NCI-H446 treated with DMSO at 0.1 percent for 48 hours (cell line): Measurements from ENCODE around the gene ACTL7B.
"Not testable (repeated sequence)": the region's sequence is repeated elsewhere in the genome, so short reads cannot be mapped to it uniquely, and the experiment has no call there.

Experiments
- DNase-seq: peaks from one replicate; lab custom pipeline; 2025; lab: John Stamatoyannopoulos, UW

The ACTL7B gene, protein sequence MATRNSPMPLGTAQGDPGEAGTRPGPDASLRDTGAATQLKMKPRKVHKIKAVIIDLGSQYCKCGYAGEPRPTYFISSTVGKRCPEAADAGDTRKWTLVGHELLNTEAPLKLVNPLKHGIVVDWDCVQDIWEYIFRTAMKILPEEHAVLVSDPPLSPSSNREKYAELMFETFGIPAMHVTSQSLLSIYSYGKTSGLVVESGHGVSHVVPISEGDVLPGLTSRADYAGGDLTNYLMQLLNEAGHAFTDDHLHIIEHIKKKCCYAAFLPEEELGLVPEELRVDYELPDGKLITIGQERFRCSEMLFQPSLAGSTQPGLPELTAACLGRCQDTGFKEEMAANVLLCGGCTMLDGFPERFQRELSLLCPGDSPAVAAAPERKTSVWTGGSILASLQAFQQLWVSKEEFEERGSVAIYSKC

DNA sequence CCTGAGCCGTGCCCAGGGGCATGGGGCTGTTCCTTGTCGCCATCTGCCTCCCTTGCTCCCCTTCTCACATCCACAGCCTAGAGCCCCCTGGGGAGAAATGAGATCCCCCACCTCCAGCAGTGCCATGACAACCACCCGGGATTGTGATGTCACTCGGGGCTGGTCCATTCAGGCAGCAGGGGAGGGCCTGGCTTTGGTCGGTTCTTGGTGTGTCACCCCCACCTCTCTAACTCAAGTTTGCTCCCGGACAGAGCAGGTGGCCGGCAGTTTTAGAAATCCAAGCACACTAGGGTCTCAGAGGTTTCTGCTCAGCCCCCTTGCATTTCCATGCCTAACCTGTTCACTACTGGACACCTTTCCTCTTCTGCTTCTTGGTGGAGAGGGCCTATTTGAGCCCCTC, at the start of gene ACTL7B:
ACTL7B (minus strand) TSS at position 99 of the 400 bp plus-strand sequence; CDS start at position 43, 56 bp downstream.
- DNase-seq = no peak

DNA sequence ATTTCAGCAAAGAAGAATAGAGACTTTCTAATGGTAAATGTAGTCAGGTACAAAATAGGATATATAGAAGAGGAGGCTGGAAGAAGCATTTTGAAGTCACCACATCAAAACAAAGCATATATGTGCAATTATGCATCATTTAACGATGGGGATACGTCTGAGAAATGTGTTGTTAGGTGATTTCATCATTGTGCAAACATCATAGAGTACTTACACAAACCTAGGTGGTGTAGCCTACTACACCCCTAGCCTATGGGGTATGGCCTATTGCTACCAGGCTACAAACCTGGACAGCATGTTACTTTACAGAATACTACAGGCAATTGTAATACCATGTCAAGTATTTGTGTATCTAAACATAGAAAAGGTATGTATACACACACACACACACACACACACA, 49.7 kb upstream of the ACTL7B start:
- no peak for DNase-seq

DNA sequence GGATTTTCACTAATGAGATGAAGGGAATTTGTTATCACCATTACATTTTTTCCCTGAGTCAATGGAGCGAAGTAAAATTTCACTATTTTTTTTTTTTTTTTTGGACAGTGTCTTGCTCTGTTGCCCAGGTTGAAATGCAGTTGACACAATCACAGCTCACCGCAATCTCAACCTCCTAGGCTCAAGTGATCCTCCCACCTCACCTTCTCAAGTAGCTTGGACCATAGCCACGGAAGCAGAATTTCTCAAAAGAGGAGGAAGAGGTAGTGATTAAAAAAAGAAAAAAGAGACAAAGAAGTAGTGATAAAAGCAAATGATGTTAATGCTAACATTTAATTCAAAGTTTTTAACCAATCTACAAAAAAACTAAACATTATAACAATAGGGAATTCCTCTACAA, 48.4 kb upstream of the ACTL7B start:
- DNase-seq = no peak

DNA sequence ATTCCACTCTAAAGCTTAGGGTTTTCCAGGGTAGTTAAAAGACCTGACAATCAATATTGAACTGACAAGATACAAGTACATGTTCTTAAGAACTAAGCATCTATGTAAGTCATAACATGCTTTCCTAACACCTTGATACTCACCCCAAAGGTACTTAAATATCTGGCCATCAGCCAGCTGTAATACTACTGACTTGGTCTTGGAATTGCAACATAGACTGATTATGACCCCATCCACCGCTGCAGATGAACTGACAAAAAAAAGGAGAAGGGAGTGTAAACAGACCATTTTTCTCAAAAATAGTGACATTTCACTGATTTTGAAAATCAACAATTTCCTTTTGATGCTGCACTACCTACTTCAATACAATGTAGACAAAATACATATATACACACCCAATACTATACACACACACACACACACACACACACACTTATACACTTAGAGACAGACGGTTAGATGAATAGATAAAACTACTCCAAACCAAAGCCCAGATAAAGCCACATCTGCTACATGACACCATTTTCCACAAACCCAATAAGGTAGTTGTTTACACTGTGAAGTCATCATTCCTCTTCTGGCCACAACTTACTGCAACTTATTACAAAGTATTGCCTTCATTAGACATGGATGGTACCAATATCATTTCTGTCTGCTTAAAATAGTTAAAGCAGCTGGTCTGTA, 47.8 kb upstream of the ACTL7B start:
- no peak for DNase-seq

DNA sequence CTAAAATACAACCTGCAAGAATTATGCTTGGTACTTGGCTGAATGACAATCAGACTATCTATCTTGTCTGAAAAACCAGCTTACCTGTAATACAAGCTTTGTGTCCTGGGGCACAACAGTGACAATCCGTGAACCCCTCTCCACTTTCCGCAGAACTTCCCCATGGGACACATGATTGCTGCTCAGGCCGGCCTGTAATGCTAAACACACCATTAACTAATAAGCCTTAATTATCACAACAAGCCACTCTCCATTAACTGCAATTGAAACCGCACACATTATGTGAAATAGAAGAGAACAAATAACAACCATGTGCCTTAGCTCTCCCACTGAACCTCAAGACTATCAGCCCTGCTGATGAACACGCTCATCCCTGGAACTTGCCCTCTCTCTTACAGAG, 44.4 kb upstream of the ACTL7B start:
- DNase-seq = no peak

DNA sequence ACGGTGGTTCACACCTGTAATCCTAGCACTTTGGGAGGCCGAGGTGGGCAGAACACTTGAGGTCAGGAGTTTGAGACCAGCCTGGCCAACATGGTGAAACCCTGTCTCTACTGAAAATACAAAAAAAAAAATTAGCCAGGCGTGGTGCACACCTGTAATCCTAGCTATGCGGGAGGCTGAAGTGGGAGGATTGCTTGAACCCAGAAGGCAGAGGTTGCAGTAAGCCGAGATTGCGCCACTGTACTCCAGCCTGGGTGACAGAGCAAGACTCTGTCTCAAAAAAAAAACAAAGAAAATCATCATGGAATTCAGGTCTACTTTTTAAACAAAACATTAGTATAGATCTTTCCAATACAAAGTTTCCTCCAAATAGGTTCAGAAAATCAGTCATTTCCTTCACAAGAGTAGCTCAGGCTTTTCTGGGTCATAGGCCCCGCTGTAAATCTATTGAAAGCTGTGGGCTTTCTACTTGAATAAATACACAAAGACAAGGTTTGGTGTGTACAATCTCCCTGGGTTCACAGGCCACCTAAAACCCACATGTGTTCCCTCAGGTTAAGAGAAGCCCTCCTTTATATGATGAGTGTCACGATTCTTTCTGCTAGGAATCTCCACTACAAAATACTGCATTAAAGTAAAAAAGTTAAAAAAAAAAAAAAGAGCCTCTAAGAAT, 43.4 kb upstream of the ACTL7B start:
- not testable (repeated sequence) for DNase-seq

DNA sequence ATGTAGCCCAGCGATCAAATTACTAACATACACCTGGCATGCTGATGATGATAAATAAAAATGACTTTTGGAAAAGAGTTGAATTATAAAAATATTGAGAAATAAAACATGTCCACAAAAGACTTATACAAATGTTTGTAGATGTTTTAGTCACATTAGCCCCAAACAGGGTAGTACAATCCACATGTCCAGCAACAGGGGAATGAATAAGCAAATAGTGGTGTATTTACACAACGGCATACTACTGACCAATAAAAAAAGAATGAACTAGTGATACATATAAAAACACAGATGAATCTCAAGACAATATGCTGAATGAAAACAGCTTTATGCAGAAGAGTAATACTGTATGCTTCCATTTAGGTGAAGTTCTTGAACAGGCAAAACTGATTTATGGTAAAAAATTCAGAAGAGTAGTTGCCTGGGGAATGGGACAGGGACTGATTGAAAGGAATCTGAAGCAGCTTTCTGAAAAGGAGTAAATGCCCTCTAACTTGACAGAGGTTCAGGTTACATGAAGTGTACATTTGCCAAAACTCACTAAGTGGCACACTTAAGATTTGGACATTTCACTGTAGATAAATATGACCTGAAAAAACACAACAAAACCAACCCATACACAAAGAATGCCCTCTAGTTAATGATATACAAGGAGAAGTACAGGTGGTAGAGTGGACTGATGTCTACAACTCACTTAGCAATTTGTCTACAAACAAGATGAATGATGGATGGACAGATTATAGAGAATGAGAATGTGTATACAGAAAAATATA, 41.7 kb upstream of the ACTL7B start:
- no peak for DNase-seq

DNA sequence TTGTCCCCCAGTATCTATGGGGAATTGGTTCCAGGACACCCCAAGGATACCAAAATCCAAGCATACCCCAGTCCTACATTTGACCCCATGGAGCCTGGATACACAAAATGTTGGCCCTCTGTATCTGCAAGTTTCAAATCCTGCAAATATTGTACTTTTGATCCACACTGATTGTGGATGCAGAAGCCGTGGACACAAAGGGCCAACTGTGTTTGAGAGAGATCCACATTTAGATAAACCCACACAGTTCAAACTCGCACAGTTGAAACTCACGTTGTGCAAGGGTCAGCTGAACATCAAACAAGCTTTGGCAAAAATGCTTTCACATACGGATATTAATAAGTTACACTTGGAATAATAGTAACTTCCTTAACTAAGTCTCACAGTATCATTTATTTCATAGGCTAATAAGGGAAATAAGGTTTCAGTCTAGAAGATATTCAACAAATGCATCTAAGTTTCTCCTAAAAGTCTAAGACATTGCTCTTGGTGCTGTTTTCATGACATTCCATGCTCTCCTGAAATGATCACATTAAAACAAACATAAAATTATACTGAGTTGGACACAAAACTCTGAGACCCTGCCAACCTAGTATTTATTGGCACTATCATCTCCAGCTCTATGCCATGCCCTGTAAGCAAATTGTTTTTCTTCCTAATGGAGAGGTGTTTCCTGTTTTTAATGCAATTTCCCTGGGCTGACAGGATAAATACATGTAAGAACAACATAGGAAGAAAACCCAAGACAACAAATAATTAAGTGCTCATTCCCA, 38.6 kb upstream of the ACTL7B start:
- no peak for DNase-seq

DNA sequence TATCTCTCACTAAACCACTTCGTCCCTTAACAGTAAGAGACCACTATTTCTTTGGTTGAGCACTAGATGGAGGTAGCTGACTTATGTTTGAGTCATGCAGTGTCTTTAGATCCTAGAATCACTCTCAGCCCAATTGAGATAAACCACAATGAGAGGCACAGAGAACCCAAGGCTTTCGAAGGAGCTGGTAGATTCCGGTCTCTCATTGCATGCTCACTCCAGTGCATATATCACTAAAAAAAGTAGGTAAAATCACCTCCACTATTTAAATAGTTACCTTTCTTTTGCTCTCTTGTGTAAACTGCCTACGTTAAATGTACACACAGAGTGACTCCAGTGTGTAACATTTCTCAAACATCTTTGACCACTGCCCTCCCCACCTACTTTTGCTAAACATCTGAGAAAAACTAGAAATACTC, 33.9 kb upstream of the ACTL7B start:
- DNase-seq = no peak

DNA sequence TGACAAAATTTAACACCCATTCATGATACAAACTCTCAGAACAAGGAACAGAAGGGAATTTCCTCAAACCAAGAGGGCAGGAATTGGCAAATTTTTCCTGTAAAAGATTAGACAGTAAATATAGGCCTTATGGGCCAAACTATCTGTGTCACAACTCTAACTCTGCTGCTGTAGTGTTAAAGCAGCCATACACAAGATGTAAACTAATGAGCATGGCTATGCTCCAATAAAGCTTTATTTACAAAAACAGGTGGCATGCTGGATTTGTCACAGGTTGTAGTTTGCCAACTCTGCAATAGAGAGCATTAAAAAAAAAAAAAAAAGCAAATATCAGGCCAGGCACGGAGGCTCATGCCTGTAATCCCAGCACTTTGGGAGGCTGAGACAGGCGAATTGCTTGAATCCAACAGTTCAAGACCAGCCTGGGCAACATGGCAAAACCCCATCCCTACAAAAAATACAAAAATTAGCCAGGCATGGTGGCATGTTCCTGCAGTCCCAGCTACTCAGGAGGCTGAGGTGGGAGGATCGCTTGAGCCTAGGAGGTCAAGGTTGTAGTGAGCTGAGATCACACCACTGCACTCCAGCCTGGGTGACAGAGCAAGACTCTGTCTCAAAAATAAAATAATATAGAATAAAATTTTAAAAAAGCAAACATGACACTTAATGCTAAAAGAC, 30.9 kb upstream of the ACTL7B start:
- peak; percentile 53 for DNase-seq

DNA sequence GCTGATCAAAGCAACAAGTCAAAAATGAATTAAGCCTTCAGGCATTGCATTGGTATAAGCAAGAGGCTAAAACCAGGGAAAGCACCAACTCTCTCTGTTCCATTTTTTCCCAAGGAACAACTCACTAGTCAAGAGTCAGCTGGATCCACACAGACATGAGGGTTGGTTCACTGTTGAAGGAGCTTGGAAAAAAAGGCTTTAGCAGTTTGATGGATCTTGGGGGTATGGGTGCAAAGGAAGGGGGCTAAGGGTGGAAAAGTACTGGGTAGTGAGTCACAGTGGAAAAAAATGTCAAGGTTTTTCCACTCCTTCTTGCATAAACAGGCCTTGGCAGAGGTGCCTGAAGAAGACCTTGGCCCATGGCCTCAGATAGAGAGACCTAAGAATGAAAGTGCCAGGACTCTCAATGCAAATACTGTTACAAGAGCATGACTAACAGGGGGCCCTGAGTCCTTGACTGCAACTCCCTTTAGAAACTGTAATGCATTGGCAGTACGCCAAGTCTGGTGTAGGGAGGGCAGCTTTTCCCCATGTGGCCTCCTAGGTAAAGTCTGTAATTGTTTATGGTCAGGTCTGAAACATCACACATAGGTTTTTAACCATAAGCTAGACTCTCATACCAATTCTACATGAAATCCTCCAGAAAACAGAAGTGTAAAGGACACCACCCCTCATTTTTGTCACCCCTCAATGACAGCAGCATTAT, 30.0 kb upstream of the ACTL7B start:
- DNase-seq = peak; percentile 76

DNA sequence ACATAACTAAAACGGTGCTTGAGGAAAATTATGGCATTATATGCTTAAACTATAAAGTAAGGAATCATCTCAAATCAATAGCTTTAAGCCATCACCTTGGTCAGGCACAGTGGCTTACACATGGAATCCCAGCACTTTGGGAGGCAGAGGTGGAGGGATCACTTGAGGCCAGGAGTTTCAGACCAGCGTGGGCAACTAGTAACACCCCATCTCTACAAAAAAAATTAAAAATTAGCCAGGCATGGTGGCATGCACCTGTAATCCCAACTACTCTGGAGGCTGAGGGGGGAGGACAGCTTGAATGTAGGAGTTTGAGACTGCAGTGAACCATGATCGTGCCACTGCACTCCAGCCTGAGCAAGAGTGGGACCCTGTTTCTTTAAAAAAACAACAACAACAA, 28.9 kb upstream of the ACTL7B start:
- no peak for DNase-seq

DNA sequence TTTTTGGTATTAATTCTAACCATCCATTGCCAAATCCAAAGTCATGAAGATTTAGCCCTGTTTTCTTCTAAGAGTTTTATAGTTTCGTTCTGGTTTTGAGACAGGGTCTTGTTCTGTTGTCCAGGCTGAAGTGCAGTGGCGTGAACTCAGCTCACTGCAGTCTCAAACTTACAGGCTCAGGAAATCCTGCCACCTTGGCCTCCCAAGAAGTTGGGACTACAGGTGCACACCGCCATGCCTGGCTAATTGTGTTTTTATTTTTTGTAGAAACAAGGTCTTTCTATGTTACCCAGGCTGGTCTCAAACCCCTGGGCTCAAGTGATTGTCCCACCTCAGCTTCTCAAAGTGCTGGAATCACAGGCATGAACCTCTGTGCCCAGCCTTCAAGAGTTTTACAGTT, 27.3 kb upstream of the ACTL7B start:
- DNase-seq = no peak

DNA sequence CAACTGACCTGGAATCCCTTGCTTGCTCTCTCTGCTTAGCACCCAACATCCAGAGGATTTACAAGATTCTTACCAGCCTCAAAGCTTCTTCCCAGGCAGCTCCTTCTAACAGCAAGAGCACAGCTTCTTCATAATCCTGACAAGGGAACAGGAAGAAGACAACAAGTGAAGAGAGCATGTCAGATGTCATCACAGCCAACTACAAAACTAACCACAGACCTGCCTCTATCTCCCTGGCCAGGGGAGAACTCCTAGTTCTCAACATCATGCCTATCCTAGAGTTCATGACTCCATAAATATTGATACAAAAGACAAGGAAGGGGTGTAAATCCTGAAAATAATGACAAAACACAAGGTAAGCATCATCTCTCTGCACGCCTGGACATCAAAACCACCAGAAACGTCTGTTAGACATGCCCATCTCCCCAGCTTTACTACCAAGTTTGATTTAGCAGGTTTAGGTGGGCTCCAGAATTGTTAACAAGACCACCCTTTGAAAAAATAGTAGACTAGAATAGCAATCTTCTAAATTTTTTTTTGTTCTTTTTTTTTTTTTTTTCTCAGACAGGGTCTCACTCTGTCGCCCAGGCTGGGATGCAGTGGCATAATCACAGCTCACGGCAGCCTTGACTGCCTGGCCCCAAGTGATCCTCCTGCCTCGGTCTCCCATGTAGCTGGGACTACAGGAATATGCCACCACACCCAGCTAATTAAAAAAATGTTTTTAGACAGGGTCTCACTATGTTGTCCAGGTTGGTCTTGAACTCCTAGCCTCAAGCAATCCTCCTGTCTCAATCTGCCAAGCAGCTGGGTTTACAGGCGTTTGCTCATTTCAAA, 26.5 kb upstream of the ACTL7B start:
- no peak for DNase-seq

DNA sequence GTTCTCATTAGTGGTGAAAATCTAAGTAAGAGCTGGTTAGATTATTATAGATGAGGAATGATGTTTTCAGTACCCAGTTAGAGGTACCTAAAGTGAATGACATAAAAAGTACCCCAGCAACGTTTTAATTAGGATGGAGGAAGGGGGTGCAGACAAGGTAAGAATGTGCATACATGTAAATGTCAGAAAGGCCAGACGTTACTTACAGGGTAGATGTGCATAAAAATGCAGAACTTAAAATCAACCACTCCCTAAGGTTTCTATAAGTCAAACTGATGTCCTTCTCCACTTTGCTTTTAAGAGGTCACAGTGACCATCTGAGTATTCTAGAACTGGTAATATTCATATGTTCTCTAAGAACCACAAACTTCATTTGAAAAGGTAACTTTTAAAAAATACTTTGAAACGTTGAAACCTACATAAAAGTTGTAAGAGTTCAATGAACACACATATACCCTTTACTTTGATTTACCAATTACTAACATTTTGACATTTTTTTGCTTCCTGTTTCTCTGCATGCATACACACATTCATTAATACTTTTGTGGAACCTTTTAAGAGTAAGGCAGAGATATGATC, 25.0 kb upstream of the ACTL7B start:
- DNase-seq = no peak

DNA sequence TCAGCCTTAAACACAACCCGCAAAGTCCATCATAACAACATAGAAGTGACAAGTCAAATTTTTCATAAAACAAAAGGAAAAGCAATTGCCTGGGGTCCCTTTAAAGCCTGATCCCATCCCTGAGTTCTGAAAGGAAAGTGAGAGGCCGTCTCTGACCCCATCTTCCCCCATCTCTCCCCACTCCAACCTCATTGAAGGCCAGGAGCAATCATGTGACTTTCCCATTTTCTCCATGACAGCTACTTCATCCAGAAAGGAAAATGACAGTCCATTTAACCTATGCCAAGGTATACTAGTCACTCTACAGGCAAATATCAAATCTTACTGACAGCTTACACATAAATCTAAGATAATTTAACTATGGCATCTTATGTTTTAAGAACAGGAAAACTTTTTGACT, 21.7 kb upstream of the ACTL7B start:
- no peak for DNase-seq

DNA sequence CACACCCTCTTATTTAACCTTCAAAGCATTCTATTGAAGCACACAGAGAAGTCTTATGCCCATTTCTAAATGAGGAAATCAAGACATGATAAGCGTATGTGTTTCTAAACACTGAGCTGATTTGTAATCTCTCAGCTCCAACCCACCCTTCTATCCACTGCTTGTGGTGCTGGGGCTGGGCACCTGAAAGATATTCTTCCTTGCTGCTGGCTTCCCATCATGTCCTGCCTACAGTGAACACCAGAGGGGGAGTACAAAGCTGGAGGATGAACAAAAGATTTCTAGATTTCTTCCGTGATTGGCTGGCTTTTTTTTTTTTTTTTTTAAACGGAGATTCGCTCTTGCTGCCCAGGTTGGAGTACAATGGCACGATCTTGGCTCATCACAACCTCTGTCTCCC, 20.6 kb upstream of the ACTL7B start:
- DNase-seq = no peak

DNA sequence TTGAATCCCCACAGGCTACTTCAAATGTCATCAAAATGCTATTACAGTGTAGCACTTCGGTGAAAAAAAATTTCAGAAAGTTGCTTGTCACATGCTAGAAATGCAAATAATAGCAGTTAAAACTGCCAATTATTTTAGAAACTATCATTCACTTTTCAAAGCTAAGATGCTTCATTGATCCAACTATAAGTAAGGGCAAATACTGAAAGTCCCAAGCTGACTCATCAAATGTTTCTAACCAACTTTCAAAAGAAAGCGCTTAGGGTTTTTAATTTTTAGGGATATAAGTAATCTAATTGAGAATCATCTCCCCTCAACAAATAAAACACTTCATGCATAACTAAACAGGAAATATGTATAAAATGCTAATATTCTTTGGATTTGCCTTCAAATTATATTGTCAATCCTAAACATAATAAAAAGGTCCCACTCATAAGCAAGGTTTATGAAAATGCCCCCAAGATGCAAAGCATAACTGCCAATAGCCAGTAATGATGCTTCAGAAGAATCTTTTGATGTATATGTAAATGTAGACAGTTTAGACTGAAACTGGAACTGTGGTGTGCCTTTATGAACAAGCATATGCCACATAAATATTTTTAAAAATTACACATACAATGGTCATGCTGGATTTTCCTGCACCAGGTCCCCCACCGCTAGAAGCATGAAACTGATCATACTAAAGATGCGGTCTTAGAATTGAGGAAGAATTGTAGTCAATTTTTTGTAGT, 18.4 kb upstream of the ACTL7B start:
- DNase-seq = no peak
